Jurkat, Clone E6-1 (cell line): ENCODE measurements around the gene EXOC4.

Source experiments
- DNase-seq: peaks from one replicate; pipeline ENCODE4 v3.0.0-alpha.2; 2011; ENCODE audit warnings: low read depth, low spot score
- H3K4me3 ChIP-seq: 2 replicates; pipeline ENCODE4 v1.5.1; 2011; ENCODE audit warnings: mild to moderate bottlenecking, low read length, control low read depth, moderate library complexity

EXOC4 gene

GRCh38 chr7:134028853-134029252 is 776.0 kb downstream of the EXOC4 start:
- no peak for DNase-seq
- no peak overlapping the region for H3K4me3 ChIP-seq

GRCh38 chr7:134029743-134030142 is 776.9 kb downstream of the EXOC4 start:
- H3K4me3 ChIP-seq, result no peak overlapping the region
- DNase-seq, result no peak

- no peak overlapping the region for H3K4me3 ChIP-seq
- no peak for DNase-seq
Observed at GRCh38 chr7:134030460-134030865, 777.6 kb downstream of the EXOC4 start.

GRCh38 chr7:134031835-134032617 is 779.1 kb downstream of the EXOC4 start:
- H3K4me3 ChIP-seq, result peak overlapping the region; percentile 16
- DNase-seq, result peak; percentile 99

GRCh38 chr7:134034652-134035051 is 781.8 kb downstream of the EXOC4 start:
- no peak overlapping the region for H3K4me3 ChIP-seq
- DNase-seq, result no peak

GRCh38 chr7:134037991-134038390 is 785.1 kb downstream of the EXOC4 start:
- DNase-seq, result no peak
- H3K4me3 ChIP-seq, result no peak overlapping the region

- no peak for DNase-seq
- H3K4me3 ChIP-seq, result no peak overlapping the region
Observed at GRCh38 chr7:134040988-134041387, 788.1 kb downstream of the EXOC4 start.

GRCh38 chr7:134041477-134041876 is 788.6 kb downstream of the EXOC4 start:
- no peak for DNase-seq
- H3K4me3 ChIP-seq, result no peak overlapping the region

GRCh38 chr7:134042307-134042706 is 789.4 kb downstream of the EXOC4 start:
- DNase-seq, result no peak
- no peak overlapping the region for H3K4me3 ChIP-seq

- H3K4me3 ChIP-seq, result no peak overlapping the region
- DNase-seq, result no peak
Observed at GRCh38 chr7:134044682-134045081, 791.8 kb downstream of the EXOC4 start.

GRCh38 chr7:134045716-134046115 is 792.8 kb downstream of the EXOC4 start:
- DNase-seq, result no peak
- no peak overlapping the region for H3K4me3 ChIP-seq

GRCh38 chr7:134046594-134047128 is 793.8 kb downstream of the EXOC4 start:
- H3K4me3 ChIP-seq, result no peak overlapping the region
- DNase-seq, result no peak

- DNase-seq, result no peak
Observed at GRCh38 chr7:134047675-134048074, 794.8 kb downstream of the EXOC4 start.

GRCh38 chr7:134048166-134048565 is 795.3 kb downstream of the EXOC4 start:
- H3K4me3 ChIP-seq, result no peak overlapping the region
- no peak for DNase-seq

More at GRCh38 chr7:134047675-134048074, 794.8 kb downstream of the EXOC4 start:
- no peak overlapping the region for H3K4me3 ChIP-seq

GRCh38 chr7:134051020-134051419 is 798.1 kb downstream of the EXOC4 start:
- H3K4me3 ChIP-seq, result no peak overlapping the region
- DNase-seq, result peak; percentile 59

GRCh38 chr7:134056816-134057215 is 803.9 kb downstream of the EXOC4 start:
- H3K4me3 ChIP-seq, result no peak overlapping the region
- no peak for DNase-seq

GRCh38 chr7:134058521-134058920 is 805.6 kb downstream of the EXOC4 start:
- DNase-seq, result no peak
- no peak overlapping the region for H3K4me3 ChIP-seq

GRCh38 chr7:134058980-134059379 is 806.1 kb downstream of the EXOC4 start:
- DNase-seq, result no peak
- H3K4me3 ChIP-seq, result no peak overlapping the region

GRCh38 chr7:134059921-134060320 is 807.0 kb downstream of the EXOC4 start:
- H3K4me3 ChIP-seq, result no peak overlapping the region
- DNase-seq, result no peak

GRCh38 chr7:134060874-134061273 is 808.0 kb downstream of the EXOC4 start:
- no peak for DNase-seq
- H3K4me3 ChIP-seq, result no peak overlapping the region

GRCh38 chr7:134062460-134062859 is 809.6 kb downstream of the EXOC4 start:
- H3K4me3 ChIP-seq, result no peak overlapping the region
- DNase-seq, result no peak
